HG03095 (cell line): ENCODE results near the gene RNF207.

Experiments
- ATAC-seq: cut with Tn5 transposase; IDR thresholded peaks from one replicate; pipeline ENCODE4 v1.9.1; 2021; ENCODE audit warnings: moderate library complexity; ENCODE audit not compliant: unreplicated experiment

The RNF207 gene

DNA sequence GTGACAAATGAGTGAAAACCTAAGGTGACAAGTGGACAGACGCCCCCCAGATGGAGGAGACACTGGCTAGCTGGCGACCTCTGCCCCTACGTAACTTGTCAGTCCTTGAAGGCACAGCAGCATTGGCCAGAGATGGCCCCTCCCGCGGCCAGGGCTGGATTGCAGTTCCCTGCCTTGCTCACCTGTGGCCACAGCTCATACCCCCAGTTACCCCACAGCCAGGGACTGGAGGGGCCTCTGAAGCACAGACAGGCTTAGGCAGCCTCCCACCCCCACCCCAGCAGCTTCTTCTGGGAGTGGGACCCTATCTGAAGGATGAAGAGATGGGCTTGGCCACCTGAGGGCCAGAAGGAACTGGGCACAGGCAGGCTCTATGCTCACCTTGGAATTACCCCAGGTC lies 41.7 kb downstream of the RNF207 start:
- ATAC-seq, result no peak

DNA sequence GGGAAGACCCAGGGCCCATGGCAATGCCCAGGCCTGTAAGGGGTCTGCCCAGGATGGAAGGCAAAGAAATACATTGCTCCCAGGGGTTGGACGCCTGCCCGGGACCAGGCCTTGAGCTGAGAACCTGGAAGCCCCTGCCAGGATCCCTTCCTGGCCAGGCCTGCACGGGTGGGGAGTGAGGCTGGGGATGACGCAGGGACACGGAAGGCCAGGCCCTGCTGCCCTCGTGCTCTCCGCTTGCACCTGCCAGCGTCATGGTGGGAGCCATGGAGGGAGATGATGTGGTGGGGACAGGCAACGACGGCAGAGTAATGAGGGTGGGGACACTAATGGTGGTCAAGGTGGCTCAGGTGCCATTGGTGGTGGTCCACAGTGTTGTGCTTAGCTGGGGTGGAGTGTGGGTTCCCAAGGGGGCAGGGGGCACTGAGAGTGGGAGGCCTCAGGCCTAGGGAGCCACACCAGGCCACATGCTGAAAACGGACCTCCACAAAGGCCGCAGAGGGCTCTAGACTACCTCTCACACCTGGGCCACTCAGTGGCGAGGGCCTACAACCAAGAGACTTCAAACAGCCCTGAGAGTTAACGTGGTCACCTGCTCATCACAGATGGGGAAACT lies 42.4 kb downstream of the RNF207 start:
- no peak for ATAC-seq

GRCh38 chr1:6248932-6249738 lies 43.2 kb downstream of the RNF207 start:
- ATAC-seq, result no peak

DNA sequence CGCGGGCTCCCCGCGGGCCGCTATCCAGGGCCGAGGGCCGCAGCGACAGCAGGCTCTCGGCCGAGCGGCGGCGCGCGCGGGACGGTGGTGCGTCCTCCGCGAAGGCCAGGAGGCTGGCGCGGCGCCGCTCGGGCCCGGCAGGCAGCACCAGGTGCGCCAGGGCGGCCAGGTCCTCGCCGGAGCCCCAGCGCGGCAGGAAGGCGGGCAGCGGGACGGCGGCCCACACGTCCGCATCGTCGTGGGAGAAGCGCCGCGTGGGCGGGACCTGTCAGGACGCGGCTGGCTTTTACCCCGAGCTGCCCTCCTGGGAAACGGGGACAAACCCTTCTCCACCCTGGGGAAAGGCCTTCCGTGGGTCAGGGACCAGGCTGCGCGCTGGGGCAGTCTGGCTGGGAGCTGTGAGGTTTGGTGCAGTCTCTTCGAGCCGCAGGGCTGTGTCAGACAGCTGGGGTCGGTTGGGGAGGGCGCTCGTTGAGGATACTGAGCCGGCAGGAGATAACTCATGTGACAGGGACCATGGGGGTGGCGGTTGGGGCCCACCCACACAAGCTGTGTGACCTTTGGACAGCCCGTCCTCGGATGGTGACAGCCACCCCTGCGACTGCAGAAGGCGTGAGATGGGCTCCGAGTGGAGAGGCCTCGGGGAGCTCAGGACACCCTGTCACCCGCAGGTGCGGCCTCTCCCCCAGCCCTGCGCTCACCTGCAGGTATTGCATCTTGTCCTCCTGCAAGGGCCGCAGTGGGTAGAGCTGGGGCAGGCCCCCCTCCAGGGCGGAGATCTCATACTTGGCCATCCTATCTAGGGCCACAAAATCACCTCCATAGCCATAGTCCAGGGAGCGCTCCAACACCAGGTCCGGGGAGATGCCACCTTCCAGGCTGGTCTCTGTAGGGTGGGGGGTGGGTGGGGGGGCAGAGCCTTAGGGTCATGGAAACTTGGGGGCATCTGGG lies 44.1 kb downstream of the RNF207 start:
- no peak for ATAC-seq

DNA sequence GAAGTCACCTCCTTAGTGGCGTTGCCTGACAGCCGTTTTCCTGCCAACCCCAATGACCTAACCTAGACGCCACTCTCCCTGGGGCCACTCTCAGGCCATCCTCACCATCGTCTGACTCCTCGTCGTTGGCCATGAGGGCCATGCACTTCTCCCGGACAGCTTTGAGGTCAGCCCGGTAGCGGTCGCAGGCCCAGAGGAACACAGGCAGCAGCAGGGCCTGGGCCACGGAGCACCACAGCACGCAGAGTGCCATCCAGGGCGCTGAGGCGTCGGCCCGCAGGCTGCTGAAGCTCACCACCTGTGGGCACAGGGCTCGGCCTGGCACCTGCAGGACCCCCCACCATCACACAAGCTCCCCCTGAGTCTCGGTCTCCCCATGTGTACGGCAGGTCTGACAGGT lies 45.3 kb downstream of the RNF207 start:
- ATAC-seq, result no peak

DNA sequence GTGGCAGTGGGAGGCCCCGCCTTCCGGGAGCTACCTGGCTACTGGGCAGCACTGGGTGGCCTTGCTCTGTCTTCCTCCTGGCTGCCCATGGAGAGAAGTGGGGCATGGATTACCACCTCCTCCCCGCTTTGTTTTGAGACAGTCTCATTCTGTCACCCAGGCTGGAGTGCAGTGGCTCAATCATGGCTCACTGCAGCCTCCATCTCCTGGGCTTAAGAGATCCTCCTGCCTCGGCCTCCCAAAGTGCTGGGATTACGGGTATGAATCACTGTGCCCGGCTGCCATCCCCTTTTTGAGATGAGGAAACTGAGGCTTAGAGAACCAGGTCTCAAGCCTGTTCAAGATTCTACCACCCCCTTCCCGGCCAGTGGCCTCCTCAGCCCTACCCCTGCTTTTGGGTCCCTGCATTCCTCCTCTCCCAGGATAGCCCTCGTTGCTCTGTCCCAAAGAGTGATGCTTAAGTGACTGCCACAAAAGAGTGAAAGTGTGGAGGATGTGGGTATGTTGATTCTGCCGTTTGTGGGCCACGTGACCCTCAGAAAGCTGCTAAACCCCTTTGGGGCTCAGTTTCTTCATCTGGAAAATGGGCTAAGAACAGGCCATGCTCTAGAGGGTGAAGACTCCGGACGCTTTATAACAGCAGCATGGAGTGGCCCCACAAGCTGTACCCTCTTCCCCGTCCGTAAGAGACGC lies 45.9 kb downstream of the RNF207 start:
- ATAC-seq, result no peak

DNA sequence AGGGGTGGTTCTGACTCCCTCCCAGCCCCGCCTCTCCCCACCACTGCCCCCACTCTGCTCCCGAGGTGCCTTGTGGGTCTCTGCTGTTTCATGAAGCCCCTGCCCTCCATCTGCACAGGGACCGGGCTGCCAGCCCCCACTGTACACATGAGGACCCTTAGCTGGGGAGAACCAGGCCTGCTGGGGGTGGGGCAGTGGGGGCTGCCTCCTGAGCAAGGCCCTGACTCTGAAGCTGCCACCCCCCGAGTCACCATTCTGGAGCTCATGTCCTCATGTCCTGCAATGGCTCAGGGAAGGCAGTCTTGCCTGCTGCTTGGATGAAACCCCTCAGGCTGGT lies 46.4 kb downstream of the RNF207 start:
- no peak for ATAC-seq

DNA sequence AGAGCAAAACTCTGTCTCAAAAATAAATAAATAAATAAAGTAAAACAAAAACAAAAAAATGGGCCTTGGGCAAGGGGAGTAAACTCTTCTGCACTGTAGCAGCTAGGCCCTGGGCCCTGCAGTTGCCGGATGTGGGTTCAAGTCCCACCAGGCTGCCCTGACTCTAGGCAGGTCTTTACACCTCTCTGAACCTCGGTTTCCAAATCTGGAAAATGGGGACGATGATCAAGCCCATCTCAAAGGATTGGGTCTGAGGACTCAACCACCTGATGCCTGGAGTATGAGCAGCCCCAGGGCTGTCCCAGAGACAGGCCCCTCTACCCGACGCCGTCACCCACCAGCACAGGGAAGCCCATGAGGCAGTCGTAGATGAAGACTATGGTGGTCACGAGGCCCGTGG lies 47.5 kb downstream of the RNF207 start:
- no peak for ATAC-seq

DNA sequence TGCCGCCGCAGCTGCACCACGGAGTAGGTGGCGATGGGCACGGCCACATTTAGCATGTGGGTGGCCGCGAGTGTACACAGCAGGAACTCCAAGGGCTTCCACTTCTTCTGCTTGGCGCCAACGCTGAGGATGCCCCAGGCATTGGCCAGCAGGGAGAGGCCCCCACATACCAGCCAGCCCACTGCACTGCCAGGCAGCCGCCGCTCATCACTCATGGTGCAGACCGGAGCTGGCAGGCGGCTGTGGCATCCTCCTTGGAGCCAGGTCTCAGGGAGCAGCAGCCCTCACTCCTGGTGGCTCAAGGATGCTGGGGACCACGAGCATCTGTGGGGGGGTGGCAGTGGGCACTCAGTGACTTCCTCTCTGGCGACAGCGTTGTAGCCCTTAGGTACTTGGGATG lies 48.8 kb downstream of the RNF207 start:
- no peak for ATAC-seq

DNA sequence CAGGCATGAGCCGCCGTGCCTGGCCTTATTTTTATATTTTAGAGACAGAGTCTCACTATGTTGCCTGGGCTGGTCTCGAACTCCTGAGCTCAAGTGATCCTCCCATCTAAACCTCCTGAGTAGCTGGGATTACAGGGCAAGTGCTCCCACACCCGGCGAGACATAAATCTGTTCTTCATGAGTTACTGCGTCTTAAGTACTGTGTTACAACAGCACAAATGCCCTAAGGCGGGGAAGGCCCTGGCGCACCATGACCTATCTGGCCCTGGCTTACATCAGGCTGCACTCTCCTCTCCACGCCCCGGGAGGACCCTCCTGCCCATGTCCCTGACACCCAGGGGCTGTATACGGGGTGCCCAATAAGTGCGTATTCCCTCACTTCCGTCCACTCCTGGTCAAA lies 50.7 kb downstream of the RNF207 start:
- ATAC-seq, result no peak

DNA sequence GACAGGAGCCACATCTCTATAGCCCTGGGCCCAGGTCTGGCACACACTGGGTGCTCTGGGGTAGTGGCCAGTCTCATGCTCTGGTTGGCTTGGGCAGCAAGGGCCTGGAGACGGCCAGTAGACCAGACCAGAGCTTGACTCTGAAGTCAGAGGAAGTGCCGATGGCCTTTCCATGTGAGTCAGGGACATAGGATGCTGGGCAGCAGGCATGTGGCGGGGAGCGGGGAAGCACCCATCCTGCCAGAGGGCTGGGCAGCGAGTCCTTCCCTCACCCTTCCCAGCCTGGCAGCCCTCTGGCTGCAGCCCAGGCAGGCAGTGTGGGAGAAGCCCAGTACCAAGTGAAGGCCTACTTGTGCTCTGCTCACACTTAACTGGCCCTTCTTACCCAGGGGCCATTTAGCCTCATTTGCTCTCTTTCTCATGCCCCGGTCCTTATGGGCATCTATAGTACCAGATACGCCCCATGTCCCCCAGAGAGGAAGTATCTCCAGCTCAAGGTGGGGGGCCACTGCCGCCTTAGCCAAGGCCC lies 51.7 kb downstream of the RNF207 start:
- no peak for ATAC-seq

DNA sequence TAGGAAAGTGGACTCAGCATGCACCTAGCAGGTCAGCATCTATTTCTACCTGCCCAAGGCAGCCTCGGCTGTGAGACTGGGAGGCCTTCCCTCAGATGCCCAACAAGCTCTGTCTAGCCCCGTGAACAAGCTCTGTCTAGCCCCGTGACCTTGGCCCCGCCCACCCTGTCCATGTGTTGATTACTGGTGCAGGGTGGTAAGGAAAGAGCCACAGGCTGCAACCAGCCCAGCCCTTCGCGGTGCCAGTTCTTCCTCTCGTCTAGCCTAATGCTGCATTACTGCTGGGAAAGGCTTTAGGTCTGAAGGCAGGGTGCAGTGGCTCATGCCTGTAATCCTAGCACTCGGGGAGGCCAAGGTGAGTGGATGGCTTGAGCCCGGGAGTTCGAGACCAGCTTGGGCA lies 52.8 kb downstream of the RNF207 start:
- ATAC-seq, result no peak

DNA sequence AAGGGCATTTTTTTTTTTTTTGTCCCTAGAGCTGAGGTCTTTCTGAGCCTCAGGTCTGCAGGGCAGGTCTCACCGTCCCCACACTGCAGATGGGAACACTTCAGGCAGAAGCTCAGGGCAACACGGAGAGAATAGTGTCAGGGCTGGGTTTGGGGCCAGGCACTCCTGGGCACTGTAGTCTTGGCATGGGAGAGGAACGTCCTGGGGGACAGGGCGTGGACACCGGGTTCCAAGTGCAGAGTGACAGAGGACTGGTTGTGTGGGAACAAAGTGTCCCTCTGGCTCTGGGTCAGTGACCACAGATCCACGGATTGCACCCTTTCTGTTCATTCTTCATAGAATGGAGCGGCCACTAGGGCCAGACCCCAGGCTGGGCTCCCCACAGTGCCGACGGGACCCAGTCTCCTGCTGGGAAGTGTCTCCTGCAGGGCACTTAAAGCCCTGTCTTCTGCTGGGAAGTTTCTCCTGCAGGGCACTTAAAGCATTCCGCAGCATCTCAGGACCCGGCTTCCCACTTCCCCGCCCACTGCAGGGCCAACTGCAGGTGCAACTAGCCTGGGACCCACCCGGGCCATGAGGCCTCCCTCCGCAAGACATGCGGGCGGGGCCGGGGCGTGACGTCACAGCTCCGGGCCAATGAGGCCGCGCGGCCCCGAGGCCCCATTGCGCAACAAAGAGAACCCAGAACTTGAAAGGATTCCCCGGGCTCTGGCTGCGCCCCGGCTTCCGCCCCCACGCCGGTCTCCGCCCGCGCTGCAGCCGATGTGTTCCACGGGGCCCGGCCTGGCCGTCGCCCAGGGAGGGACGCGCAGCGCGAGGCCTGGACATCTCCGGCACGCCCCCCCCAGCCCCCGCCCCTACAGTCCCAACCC lies 53.8 kb downstream of the RNF207 start:
- peak; percentile 45 for ATAC-seq

DNA sequence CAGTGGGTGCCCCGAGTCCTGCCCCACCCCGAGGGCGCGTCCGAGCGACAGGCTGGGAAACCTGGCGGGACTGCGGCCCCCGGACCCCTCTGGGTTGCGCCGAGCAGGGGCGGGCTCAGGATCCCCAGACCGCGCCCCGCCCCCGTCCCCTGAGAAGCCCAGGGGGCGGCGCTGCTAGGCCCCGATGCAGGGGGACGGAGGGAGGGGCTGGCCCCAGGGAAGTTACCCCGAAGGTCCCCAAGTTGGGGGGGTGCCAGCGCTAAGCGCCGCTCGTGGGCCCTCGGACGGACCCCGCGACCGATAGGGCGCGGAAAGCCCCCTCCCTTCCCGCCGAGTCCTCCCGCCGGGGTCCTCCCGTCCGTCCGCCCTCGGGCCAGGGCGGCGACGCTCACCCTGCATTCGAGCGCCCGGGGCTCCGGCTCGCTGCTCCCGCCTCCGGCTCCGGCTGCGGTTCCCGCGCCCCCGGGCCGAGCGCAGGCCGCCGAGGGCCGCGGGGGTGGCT lies 54.6 kb downstream of the RNF207 start:
- ATAC-seq, result no peak

GRCh38 chr1:6260961-6261614 lies 55.2 kb downstream of the RNF207 start, which contains the start of gene GPR153:
GPR153 (minus strand) TSS chr1:6261098; CDS start chr1:6254905, 6,193 bp downstream.
- no peak for ATAC-seq

DNA sequence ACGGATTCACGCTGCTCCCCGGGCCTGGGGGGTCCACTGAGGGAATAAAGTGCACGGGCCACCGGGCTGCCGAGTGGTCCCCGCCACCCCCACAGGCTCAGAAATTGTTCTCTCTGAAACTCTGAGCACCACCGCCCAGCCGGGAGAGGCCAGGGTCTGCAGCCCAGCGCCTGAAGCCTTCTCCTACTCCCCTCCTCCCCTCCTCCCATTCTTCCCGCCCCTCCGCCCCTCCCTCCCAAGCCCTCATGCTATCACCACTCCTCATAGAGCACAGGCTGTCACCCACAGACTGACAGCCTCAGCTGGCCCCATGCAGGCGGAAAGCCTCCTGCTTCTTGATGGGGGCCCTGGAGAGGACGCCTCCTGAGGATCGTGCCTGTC lies 55.7 kb downstream of the RNF207 start:
- no peak for ATAC-seq

DNA sequence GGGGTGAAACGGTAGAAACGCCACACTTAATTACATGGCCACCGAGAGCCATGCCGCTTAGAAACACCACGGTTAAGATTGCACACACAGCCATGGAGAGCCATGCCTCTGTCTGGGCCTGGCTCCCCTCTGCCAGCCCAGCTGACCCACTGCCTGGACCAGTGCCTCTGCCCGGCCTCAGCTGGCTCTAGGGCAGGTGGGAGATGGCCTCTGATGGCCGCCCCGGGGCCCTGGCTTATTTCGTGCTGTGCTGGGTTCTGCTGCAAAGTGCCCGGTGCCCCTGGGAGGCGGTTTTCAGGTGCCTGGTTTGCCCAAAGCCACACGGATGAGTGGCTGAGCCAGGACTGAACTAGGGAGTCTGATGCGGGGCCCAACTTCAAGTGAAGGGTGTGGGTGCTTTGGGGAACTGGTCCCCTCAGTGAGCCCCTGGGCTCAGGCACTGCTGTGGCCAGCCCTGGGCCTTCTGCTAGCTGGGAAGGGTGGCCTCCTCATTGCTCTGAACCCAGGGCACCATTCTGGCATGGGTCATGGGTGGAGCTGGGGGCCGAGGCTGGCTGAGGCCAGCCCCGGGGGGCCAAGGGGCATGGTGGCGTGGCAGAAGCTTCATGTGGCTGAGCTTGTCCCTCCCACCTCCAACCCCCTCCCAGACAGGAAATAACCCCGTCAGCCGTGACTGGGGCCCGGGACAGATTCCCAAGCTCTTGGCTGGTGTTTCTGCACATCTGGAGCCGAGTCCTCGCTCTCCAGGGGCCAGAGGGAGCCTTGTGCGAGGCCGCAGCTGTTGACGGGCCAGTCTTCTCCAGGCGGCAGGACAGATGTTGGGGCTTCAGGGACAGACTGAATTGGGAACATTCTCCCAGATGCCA lies 56.9 kb downstream of the RNF207 start:
- no peak for ATAC-seq

GRCh38 chr1:6263716-6264115 lies 57.8 kb downstream of the RNF207 start:
- no peak for ATAC-seq
